Measurements from ENCODE around the gene GLIPR1L2. TPM values are rescaled to one million over a fixed set of nuclear protein-coding genes. Genes with fewer than 3 reads are reported as not detected.

The GLIPR1L2 gene
- total RNA-seq, 1 donor from 2014 or later, result 0.26 TPM

Other genes starting within 250 kb of the GLIPR1L2 start
- gene KCNC2, start 181.2 kb upstream of the GLIPR1L2 start, total RNA-seq (ENCODE audit: unreplicated experiment), result not detected
- gene CAPS2, start 60.8 kb upstream of the GLIPR1L2 start, total RNA-seq (ENCODE audit: unreplicated experiment), result 2.1 TPM
- gene GLIPR1L1, start 56.4 kb upstream of the GLIPR1L2 start, total RNA-seq (ENCODE audit: unreplicated experiment), result not detected
- gene GLIPR1, start 89.7 kb downstream of the GLIPR1L2 start, total RNA-seq (ENCODE audit: unreplicated experiment), result 0.38 TPM
- gene KRR1, start 120.5 kb downstream of the GLIPR1L2 start, total RNA-seq (ENCODE audit: unreplicated experiment), result 53.2 TPM